Stimulated activated CD4-positive, alpha-beta T cell treated with anti-CD3 and anti-CD28 coated beads, Interleukin-1b, Interleukin-23, amount 100 ng/mL, for 4 hours (primary cell): ENCODE data around the gene NXPH4.
A peak's percentile ranks its signal among the peaks of the same experiment; 100 is the strongest.

Experiments used
- DNase-seq, 2 donors: peaks; one replicate each; pipeline ENCODE4 v3.0.0-alpha.2; 2020; ENCODE audit warnings: low read depth in 2 of 2

Gene NXPH4

DNA sequence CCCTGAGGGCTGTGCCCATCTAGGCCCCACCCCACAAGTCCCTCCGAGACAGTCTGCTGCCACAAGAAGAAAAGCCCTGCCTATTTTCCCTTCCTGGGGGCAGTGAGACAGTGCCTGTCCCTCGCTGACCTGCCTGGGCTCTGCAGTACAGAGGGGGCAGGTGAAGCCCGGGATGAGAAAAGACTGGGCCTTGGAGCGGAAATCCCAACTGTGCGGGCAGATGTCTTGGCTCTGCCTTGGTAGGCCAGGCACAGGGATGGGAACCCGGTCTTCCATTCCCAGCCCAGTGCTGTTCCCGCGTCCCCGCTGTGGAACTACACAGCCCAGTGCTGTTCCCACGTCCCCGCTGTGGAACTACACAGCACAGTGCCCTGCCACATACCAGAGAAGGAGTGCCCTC lies 12.8 kb upstream of the NXPH4 start:
- no peak for DNase-seq

DNA sequence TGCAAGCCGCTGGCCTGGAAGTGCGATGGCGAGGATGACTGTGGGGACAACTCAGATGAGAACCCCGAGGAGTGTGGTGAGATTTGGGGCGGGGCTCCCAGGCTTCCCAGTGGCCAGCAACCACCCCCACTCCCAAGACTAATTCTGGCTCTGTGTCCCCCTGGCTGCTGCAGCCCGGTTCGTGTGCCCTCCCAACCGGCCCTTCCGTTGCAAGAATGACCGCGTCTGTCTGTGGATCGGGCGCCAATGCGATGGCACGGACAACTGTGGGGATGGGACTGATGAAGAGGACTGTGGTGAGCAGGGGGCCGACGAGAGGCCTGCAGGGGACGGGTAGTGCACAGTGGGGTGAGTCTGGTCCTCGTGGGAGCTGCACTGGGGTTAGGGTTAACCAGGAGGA lies 12.1 kb upstream of the NXPH4 start:
- DNase-seq = no peak

DNA sequence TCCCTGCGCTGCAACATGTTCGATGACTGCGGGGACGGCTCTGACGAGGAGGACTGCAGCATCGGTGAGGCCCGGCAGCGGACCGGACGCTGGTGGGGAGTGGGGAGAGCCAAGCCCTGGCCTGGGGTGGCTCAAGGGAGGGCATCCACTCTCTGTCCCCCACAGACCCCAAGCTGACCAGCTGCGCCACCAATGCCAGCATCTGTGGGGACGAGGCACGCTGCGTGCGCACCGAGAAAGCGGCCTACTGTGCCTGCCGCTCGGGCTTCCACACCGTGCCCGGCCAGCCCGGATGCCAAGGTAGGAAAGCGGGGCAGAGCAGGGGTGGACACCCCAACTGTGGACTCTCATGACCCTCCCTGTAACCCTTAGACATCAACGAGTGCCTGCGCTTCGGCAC lies 11.4 kb upstream of the NXPH4 start:
- no peak for DNase-seq

DNA sequence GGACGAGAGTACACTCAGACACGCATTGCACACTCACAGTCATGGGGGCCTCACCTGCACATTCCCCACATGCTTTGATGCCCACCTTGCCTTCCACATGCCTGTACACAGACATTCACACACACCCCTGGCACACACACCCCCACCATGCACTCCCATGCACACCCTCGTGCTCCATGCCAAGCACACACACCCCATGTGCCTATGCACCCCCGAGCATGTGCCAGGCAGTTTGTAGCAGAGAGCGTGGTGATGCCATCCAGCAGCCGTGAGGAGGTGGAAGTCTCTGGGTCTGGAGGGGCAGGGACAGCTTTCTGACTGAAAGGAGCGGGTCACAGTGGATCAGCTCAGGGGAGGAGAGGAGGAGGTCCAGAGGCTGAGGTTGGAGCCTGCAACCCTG lies 10.7 kb upstream of the NXPH4 start:
- DNase-seq = no peak

DNA sequence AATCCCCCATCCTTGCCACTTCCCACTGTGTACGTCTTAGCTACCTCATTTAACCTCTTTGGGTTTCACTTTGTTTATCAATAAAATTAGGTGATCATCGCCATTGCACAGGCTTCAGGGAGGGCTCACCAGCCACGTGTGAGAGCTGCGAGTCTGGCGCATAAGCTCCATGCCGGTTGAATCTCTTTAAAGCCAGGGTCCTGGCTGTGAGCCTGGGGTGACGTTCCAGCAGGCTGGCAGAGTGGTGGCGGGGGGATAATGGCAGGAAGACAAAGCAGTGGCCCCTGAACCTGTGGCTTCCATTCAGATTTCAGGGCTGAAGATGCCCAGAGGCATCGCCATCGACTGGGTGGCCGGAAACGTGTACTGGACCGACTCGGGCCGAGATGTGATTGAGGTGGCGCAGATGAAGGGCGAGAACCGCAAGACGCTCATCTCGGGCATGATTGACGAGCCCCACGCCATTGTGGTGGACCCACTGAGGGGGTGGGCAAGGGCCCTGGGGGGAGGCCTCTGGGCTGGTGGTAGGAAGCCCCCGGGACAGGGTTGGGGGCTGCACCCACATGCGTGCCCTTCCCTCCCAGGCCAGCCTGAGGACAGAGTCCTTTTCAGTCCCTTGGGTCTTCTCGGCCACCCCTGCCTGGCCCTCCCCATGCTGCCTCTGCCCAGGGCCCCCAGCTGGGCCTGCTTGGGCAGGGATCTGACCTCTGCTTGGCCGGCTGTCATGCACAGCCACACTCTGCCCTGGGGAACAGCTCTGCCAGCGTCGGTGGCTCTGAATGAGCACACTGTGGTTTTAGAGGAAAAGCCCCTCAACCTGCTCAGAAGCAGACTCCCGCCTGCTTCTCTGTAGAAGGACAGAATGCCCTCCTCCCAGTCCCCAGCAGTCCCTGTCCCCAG lies 8.6 kb upstream of the NXPH4 start:
- DNase-seq = no peak

DNA sequence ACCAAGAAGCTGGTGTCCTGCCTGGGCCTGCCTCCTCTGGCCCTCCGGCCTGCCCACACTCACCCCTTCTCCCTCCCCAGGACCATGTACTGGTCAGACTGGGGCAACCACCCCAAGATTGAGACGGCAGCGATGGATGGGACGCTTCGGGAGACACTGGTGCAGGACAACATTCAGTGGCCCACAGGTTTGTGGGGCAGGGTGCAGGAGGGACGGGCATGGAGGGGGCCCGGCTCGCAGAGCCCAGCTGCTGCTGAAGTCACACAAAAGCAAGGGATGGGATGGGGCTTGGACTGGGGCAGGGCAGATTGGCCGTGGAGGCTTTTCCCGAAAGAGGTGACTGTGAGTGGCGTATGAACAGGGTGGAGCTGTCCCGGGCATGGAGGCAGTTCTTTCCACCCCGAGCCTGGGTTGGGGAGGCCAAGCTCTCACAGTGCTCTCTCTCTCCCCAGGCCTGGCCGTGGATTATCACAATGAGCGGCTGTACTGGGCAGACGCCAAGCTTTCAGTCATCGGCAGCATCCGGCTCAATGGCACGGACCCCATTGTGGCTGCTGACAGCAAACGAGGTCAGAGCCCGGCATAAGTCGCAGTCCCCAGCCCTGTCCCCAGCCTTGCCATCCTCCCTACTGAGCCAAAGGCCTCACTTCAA lies 7.8 kb upstream of the NXPH4 start:
- DNase-seq = no peak

DNA sequence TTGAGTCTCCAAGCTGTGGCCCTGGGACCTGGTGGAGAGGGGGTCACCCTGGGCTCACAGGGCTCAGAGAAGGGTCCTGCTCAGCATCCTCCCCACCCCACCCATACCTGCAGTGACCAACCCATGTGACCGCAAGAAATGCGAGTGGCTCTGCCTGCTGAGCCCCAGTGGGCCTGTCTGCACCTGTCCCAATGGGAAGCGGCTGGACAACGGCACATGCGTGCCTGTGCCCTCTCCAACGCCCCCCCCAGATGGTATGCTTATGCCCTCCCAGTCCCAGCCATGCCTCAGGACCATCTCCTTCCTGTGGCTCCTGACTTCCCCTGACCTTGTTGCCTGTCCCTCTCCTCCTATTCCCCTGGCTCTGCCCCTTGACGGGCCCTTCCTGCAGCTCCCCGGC lies 6.7 kb upstream of the NXPH4 start:
- DNase-seq = no peak

DNA sequence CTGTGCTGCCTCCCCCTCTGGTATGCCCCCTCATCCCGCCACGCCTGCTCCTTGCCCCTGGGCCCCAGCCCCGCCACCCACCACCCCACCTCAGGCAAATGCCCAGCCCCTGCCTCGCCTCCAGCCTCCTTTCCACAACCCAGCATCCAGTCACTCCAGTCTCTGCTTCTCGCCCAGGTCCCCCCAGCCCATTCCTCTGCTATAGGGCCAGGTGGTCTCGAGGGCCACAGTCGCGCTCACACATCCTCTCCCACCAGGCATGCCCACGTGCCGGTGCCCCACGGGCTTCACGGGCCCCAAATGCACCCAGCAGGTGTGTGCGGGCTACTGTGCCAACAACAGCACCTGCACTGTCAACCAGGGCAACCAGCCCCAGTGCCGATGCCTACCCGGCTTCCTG lies 6.1 kb upstream of the NXPH4 start:
- DNase-seq = no peak

DNA sequence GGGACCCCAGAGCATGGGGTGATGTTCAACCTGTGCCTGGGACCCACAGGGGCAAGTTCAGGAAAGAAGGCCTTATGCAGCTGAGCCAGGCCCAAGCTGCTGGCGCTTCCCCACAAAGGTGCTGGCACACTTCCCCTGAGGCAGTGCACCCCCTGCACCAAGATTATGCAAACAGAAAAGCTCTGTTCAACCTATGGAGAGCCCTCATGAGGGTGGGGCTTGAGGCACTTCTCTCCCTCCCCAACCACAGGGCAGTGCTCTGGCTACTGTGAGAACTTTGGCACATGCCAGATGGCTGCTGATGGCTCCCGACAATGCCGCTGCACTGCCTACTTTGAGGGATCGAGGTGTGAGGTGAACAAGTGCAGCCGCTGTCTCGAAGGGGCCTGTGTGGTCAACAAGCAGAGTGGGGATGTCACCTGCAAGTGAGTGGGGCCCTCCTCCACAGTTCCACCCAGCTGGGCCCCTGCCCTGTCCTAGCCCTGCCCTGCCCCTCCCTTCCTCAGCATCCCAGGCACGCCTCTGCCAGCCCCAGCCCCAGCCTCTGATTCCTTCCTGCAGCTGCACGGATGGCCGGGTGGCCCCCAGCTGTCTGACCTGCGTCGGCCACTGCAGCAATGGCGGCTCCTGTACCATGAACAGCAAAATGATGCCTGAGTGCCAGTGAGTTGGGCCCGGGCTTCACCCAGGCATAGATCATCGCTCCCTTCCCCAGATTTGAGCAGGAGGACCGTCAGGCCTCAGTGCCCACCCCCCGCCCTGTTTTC lies 5.5 kb upstream of the NXPH4 start:
- DNase-seq = no peak

DNA sequence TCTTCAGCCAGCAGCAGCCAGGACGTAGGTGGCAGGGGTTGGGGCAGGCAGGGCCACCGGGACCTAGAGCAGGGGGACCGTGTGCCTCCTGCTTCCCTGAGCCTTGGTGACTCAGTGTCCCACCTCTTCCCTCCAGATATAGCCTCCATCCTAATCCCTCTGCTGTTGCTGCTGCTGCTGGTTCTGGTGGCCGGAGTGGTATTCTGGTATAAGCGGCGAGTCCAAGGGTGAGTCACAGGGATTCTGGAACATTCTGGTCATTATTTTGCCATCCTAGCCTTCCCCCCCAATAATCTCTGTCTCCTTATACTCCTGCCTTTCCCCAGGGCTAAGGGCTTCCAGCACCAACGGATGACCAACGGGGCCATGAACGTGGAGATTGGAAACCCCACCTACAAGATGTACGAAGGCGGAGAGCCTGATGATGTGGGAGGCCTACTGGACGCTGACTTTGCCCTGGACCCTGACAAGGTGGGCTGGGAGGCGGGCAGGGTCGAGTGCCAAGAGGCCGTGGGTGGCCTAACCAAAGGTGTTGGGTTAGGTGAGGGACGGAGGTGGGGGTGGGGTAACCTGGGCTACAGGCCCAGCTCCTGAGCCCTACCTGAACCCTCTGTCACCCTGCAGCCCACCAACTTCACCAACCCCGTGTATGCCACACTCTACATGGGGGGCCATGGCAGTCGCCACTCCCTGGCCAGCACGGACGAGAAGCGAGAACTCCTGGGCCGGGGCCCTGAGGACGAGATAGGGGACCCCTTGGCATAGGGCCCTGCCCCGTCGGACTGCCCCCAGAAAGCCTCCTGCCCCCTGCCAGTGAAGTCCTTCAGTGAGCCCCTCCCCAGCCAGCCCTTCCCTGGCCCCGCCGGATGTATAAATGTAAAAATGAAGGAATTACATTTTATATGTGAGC lies 4.5 kb upstream of the NXPH4 start:
- DNase-seq = no peak

DNA sequence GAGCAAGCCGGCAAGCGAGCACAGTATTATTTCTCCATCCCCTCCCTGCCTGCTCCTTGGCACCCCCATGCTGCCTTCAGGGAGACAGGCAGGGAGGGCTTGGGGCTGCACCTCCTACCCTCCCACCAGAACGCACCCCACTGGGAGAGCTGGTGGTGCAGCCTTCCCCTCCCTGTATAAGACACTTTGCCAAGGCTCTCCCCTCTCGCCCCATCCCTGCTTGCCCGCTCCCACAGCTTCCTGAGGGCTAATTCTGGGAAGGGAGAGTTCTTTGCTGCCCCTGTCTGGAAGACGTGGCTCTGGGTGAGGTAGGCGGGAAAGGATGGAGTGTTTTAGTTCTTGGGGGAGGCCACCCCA lies 3.9 kb upstream of the NXPH4 start:
- DNase-seq = no peak

DNA sequence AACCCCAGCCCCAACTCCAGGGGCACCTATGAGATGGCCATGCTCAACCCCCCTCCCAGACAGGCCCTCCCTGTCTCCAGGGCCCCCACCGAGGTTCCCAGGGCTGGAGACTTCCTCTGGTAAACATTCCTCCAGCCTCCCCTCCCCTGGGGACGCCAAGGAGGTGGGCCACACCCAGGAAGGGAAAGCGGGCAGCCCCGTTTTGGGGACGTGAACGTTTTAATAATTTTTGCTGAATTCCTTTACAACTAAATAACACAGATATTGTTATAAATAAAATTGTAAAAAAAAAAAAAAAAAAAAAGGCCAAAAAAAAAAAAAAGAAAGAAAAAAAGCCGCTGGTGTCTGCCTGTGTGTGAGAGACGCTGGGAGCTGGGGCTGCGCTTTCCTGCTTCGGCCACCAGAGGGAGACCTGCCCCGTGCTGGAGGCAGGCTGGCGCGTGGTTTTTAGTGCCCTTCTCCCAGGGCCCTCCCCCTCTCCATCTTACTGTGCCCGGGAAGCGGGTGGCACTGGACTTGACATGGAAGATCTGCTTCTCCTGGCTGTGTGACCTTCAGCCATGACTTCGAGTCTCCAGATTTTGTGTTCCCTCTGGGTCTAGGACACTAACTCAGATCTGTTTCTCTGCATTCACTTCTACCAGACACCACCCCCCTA lies 3.4 kb upstream of the NXPH4 start:
- DNase-seq = peak; percentile 78 to 82

DNA sequence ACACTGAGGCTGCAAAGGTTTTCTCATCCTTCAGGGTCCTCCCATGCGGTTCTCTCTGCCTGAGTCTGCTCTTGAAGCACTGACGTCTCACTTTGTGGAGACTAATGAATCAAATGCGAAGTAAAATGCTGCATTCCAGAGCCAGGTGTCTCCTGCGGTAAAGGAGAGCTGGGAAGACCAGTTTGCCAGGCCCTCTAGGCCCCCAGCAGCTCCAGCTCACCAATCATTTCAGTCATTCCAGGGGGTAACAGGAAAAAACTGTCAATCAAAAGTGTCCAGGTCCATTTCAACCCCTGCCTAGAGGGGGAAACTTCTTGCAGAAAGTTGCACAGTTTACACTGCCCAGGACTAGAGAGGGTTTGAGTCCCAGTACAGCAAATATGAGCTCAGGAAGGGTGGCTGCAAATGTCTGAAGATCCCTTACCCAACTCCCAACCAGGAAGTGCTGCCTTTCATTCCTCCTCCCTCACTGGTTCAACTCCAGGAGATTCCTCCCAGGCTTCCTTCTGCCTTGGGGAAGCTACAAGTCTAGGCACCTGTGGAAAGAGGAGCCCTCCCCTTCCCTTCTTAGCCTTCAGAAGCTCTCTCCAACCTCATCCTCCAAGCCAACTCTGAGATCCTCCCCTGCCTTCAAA lies 2.7 kb upstream of the NXPH4 start:
- DNase-seq = no peak

DNA sequence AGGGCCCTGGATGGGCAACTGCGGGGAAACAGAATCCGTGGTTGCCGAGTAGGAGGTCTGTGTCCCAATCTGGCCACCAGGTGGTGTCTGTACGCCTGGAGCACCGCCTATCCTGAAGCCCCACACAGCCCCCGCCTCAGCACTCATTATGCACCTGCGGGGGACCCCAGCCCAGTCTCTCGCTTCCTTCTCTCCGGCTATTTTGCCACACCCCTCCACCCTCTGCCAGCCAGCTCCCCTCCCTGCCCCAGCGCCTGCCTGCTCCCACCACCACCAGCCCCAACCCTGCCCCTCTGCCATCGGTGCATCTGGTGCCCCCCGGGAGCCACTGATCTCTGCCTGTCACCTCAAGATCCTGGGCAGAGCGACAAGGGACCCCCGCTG lies 2.2 kb upstream of the NXPH4 start:
- peak; percentile 57 to 62 for DNase-seq

DNA sequence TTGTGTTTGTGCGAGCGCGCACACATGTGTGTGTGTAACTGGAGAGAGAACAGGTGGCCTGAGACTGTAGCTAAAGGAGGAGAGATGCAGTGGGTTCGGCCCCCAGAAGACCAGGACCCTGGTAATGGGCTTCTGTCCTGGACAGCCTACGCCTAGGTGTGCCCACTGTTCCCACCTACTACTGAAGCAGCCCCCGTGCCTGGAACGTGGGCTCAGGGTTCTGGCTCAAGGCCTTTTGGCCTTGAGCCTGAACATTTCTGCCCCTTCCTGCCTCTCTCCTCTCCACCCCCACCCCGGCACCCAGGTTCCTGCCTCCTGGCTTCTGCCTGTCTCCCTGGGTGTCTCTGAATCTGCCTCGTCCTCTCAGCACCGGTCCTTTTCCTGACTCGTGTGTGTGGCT lies 1.5 kb upstream of the NXPH4 start:
- no peak for DNase-seq

DNA sequence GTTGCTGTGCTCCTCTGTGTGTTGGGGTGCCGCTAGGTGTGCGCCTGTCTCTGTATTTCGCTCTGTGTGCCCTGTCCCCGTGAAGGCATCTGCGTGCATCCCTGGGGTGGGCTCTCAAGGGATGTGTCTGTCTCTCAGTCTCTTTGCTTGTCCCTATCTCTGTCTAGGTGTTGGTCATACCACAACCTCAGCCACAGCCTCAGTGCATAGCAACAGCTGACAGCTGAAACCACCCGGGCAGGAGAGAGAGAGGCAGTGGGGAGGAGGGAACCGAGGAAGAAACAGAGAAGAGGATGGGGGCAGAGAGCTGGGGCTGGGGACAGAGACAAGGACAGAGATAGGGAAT lies 953 bp upstream of the NXPH4 start:
- no peak for DNase-seq

DNA sequence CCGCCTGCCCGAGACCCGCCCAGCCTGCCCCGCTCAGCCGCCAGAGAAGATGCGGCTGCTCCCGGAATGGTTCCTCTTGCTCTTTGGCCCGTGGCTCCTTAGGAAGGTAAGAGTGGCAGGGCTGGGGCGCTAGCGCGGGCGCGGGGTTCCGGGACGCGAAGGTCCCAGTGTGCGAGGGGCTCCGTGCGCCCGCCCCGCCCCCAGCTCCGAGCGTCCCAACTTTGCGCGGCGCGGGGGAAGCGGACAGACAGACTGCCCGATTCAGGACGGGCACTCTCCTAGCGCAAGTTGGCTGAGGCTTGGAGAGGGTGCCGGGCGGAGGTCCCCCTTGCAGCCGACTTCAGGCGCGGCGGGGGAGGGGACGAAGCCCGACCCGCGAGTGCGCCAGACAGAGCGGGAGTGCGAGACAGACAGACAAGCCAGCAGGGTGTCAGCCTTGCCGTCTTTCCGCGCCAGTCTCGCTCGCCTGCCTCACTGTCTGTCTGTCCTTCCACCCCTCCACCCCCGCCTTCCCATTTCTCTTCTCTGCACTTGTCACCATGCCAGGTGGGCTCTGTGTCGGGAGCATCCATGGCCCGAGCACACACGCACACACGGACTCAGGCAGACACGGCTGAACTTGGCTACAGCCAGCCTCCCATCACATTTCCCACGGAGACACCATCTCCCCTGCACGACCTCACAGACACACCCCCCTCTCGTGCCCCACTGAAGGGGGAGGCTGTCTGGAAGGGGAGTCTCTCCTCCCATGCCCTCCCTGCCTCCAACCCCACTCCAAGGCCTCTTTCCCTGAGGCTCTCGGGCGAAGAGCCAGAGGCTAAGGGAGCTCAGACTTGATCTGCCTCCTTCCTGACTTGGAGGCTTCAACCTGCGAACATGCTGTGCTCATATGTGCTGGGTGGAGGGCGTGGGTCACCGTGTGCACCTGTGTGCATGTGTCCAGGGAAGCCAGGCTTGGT lies 606 bp downstream of the NXPH4 start:
- DNase-seq = no peak

DNA sequence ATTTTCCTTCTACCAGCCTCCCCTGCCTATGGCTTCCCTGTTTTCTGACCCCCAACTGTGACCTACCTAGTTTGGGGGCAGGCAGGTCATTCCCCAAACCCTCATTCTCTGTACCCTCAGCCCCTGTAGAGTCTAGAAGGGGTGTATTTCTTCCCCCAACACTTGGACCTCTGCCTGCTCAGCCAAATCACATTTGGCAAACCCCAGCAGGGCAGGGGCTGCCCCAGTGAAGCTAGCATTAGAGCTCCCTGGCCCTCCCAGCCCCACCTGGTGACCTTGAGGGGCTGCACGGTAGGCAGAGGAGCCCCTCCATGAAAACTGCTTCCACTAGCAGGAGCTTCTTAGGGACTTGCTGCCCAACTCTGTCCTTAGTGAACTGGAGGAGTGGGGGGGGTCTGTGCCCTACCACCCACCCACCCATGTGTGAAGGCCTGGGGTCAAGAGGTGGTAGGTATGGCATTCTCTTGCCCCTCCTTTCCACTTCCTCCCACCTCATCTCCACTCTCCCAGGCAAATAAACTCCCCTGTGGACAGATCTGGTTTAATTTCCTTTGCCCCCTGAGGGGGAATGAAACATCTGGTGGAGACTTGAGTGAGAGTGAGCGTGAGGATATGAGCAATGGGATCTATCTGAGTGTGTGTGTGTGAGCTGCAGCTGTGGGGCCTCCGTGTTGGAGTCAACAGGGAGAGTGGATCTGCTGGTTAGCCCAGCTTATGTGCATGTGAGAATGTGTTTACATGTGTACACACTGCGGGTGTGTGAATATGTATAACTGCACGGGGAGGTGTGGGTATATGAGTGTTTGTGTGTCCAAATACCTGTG lies 1.6 kb downstream of the NXPH4 start:
- no peak for DNase-seq
